HepG2 (cell line): ENCODE measurements around the gene DPAGT1. TPM values are rescaled to one million over a fixed set of nuclear protein-coding genes. Genes with fewer than 3 reads are reported as not detected.

ENCODE experiments used
- ATAC-seq: fragments of 200-7000 bp; cut with Tn5 transposase; 3 replicates; pipeline ENCODE4 v1.9.1; 2020; ENCODE audit warnings: mild to moderate bottlenecking, moderate library complexity
- BruUV-seq: library from RNA; stranded (reverse); fragments of 400-500 nt; replicated peaks from 2 replicates; lab custom pipeline; 2021; lab: Mats Ljungman, UMichigan
- CTCF ChIA-PET: fragments of 300-600 bp; formaldehyde crosslinking; extraction: SDS; loops from one replicate; lab custom pipeline; 2021; ENCODE audit warnings: low total read pairs, inconsistent platforms, low intra/inter-chr PET ratio; lab: Yijun Ruan, JAX
- POLR2A ChIA-PET: fragments of 350-600 bp; sonication (Branson Sonifier 250); formaldehyde crosslinking; loops from one replicate; lab custom pipeline; 2020; ENCODE audit warnings: antibody characterized with exemption, inconsistent platforms; lab: Yijun Ruan, JAX
- DNase-seq: peaks from one replicate; pipeline ENCODE4 v3.0.0-alpha.2; 2015; ENCODE audit warnings: low spot score
- FAIRE-seq: peaks from 3 replicates; lab custom pipeline; 2011; peaks lifted over from hg19 to GRCh38; lab: Jason Lieb, UNC
- H2AFZ ChIP-seq: one replicate; pipeline ENCODE4 v1.6.1; 2011; ENCODE audit warnings: low read length, inconsistent platforms
- H3K27ac ChIP-seq: fragments of 300-600 bp; 3 replicates; pipeline ENCODE4 v1.8.0; 2011; ENCODE audit warnings: mixed run types, mild to moderate bottlenecking, mixed read lengths, low read length, inconsistent platforms; ENCODE audit not compliant: insufficient read depth; ENCODE audit errors: extremely low read length
- H3K27me3 ChIP-seq, 2 experiments: fragments of 200-600 bp in 1 of 2; 2 replicates in 1 of 2; 3 replicates in 1 of 2; pipeline versions ENCODE4 v1.6.0 to v1.8.0; 2011; ENCODE audit warnings: low read length in 2 of 2, mild to moderate bottlenecking in 2 of 2, moderate library complexity in 2 of 2, inconsistent platforms in 1 of 2; ENCODE audit not compliant: insufficient read depth in 2 of 2, control insufficient read depth in 1 of 2
- H3K36me3 ChIP-seq, 2 experiments: fragments of 200-600 bp in 1 of 2; replicated peaks in 1 of 2; 2 replicates in 1 of 2; 3 replicates in 1 of 2; pipeline versions ENCODE4 v1.5.1 to v1.8.0; 2011; ENCODE audit warnings: low read length in 2 of 2, inconsistent platforms in 1 of 2; ENCODE audit not compliant: insufficient read depth in 2 of 2, control insufficient read depth in 1 of 2
- H3K4me1 ChIP-seq: 2 replicates; pipeline ENCODE4 v1.5.1; 2012; ENCODE audit warnings: low read length, inconsistent platforms; ENCODE audit not compliant: insufficient read depth
- H3K4me2 ChIP-seq: 2 replicates; pipeline ENCODE4 v1.6.0; 2011; ENCODE audit warnings: low read depth, low read length, inconsistent platforms
- H3K4me3 ChIP-seq, 3 experiments: fragments of 200-600 bp in 1 of 3; sonication (generic), shearing (Covaris generic) in 1 of 3; replicated peaks in 1 of 3; 2 replicates each; pipeline ENCODE4 v1.5.1; 2011 to 2016; ENCODE audit warnings: low read length in 3 of 3, inconsistent platforms in 2 of 3, low read depth in 2 of 3, mild to moderate bottlenecking in 2 of 3, control low read depth in 1 of 3, mixed read lengths in 1 of 3; ENCODE audit not compliant: insufficient read depth in 1 of 3
- H3K79me2 ChIP-seq: one replicate; pipeline ENCODE4 v1.6.1; 2011; ENCODE audit warnings: low read length, inconsistent platforms; ENCODE audit not compliant: insufficient read depth
- H3K9ac ChIP-seq: 2 replicates; pipeline ENCODE4 v1.6.0; 2011; ENCODE audit warnings: mild to moderate bottlenecking, low read depth, low read length, inconsistent platforms; ENCODE audit not compliant: insufficient read depth
- H3K9me3 ChIP-seq: 2 replicates; pipeline ENCODE4 v1.5.1; 2012; ENCODE audit warnings: mild to moderate bottlenecking, low read length
- H4K20me1 ChIP-seq: 2 replicates; pipeline ENCODE4 v1.6.0; 2011; ENCODE audit warnings: inconsistent platforms, mild to moderate bottlenecking, low read length, moderate library complexity; ENCODE audit not compliant: insufficient read depth
- CBX5 ChIP-seq: sonication (generic); formaldehyde crosslinking; IDR thresholded peaks from 2 replicates; pipeline ENCODE4 v1.4.0; 2020; ENCODE audit warnings: missing genetic modification reagents, borderline replicate concordance
- CCDC6 ChIP-seq: sonication (generic); formaldehyde crosslinking; IDR thresholded peaks from 2 replicates; pipeline ENCODE4 v1.8.1; 2022; ENCODE audit warnings: mild to moderate bottlenecking, missing genetic modification reagents, moderate library complexity
- CEBPG ChIP-seq: IDR thresholded peaks from 2 replicates; pipeline ENCODE4 v1.6.1; 2016
- FOXA3 ChIP-seq: IDR thresholded peaks from 2 replicates; pipeline ENCODE4 v1.6.1; 2016; ENCODE audit warnings: missing genetic modification reagents, missing compliant biosample characterization
- IRF2 ChIP-seq: IDR thresholded peaks from 2 replicates; pipeline ENCODE4 v1.6.1; 2018; ENCODE audit warnings: missing genetic modification reagents, missing compliant biosample characterization
- KAT7 ChIP-seq: IDR thresholded peaks from 2 replicates; pipeline ENCODE4 v1.6.1; 2018; ENCODE audit warnings: borderline replicate concordance, missing compliant biosample characterization
- NCOA2 ChIP-seq: sonication (generic); formaldehyde crosslinking; IDR thresholded peaks from 2 replicates; pipeline ENCODE4 v1.8.0; 2022; ENCODE audit warnings: inconsistent platforms
- SALL1 ChIP-seq: sonication (generic); formaldehyde crosslinking; IDR thresholded peaks from 2 replicates; pipeline ENCODE4 v1.8.0; 2022; ENCODE audit warnings: mild to moderate bottlenecking, missing genetic modification reagents
- SIX1 ChIP-seq: sonication (generic); formaldehyde crosslinking; IDR thresholded peaks from 2 replicates; pipeline ENCODE4 v1.4.0; 2020; ENCODE audit warnings: missing genetic modification reagents, borderline replicate concordance
- THRA ChIP-seq: sonication (generic); formaldehyde crosslinking; IDR thresholded peaks from 2 replicates; pipeline ENCODE4 v1.4.0; 2020; ENCODE audit warnings: missing genetic modification reagents, borderline replicate concordance
- XRCC5 ChIP-seq: fragments of 200-400 bp; formaldehyde crosslinking; optimal IDR thresholded peaks from 2 replicates; pipeline ENCODE3; 2017; ENCODE audit warnings: mild to moderate bottlenecking, low read length
- ZNF563 ChIP-seq: sonication (generic); formaldehyde crosslinking; IDR thresholded peaks from 2 replicates; pipeline ENCODE4 v1.8.0; 2022; ENCODE audit warnings: mild to moderate bottlenecking, moderate library complexity, missing genetic modification reagents
- ZNF614 ChIP-seq: IDR thresholded peaks from 2 replicates; pipeline ENCODE4 v1.6.1; 2018; ENCODE audit warnings: missing biosample characterization, missing genetic modification reagents, inconsistent platforms, borderline replicate concordance
- ZNF616 ChIP-seq: sonication (generic); formaldehyde crosslinking; IDR thresholded peaks from 2 replicates; pipeline ENCODE4 v1.5.0; 2020; ENCODE audit warnings: low read depth, mild to moderate bottlenecking, missing genetic modification reagents
- ZNF746 ChIP-seq: sonication (generic); formaldehyde crosslinking; IDR thresholded peaks from 2 replicates; pipeline ENCODE4 v1.8.0; 2022; ENCODE audit warnings: mild to moderate bottlenecking, missing genetic modification reagents
- WGBS: methylation state at CpG from one replicate; pipeline ENCODE4 v1.1.6; 2017; ENCODE audit warnings: low lambda C conversion rate; 5-methylcytosine and 5-hydroxymethylcytosine counted together
- in situ Hi-C: cut with HindIII; loops from 2 replicates; pipeline ENCODE4 v1.10.0; 2017; ENCODE audit warnings: low pct_unique_long_range_greater_than_20kb; ENCODE audit not compliant: extremely low pct_ligation_motif_present
- intact Hi-C: fragments of 100-400 bp; cut with micrococcal nuclease; formaldehyde crosslinking; loops from one replicate; pipeline ENCODE4 v1.10.0; 2022; ENCODE audit not compliant: unreplicated experiment
- polyA plus RNA-seq, 8 experiments: library from polyadenylated mRNA; depleted of rRNA in 3 of 8; stranded (reverse) in 7 of 8; unstranded in 1 of 8; fragments of >200 nt; fragmentation: Illumina TruSeq in 4 of 8; extraction: Trizol in 4 of 8; gene quantifications; 2 replicates each; pipeline versions ENCODE4 v1.2.1 to v1.2.3, GENCODE V29; 2011 to 2016; ENCODE audit warnings: low read depth in 4 of 8, missing spikeins in 1 of 8, mixed read lengths in 1 of 8; ENCODE audit not compliant: insufficient read depth in 1 of 8
- total RNA-seq, 5 experiments: library from RNA; depleted of rRNA; stranded (reverse); fragments of >200 nt; fragmentation: Illumina TruSeq; extraction: Trizol; gene quantifications; 2 replicates each; pipeline ENCODE4 v1.2.3, GENCODE V29; 2016; ENCODE audit warnings: low read depth in 1 of 5
- TF ChIP-seq, protein P1 (sequence below): sonication (generic); formaldehyde crosslinking; IDR thresholded peaks from 2 replicates; pipeline ENCODE4; 2020; ENCODE audit warnings: missing genetic modification reagents, mild to moderate bottlenecking, borderline replicate concordance
- TF ChIP-seq, protein P2 (sequence below): IDR thresholded peaks from 2 replicates; pipeline ENCODE4 v1.6.1; 2016

DPAGT1 gene
- total and polyA plus RNA-seq, 2 of the 13 experiments (the other 11 are each of a cell fraction or from before 2014, with no cell fraction given) = 37.6 to 70.7 TPM

GRCh38 chr11:119067371-119068222, 34.1 kb downstream of the DPAGT1 start, which contains the start of gene VPS11:
VPS11 (plus strand) TSS chr11:119067818; CDS start chr11:119067824, 6 bp downstream.
- H3K27ac ChIP-seq = peak within 1 kb of the TSS; percentile 83
- peaks cover 25% of the 10 kb centered on the region for H3K4me1 ChIP-seq
- H3K4me2 ChIP-seq = peak within 1 kb of the TSS; percentile 98
- WGBS = 1% methylated on average over 41 of the region's 49 CpGs
- FAIRE-seq (peak; percentile 82), ATAC-seq (peak; percentile 98), DNase-seq (peak; percentile 92)
- intact Hi-C loops (loop anchor here (1.0 kb wide), 1 partner anchor 10 kb away; the partner anchor contains the start of gene HYOU1), in situ Hi-C loops (no loop called here)
- ChIA-PET POLR2A (interaction anchor here (0.6 to 3.4 kb wide), 31 partner anchors 10 to 855 kb away, joined by 3 to 90 read pairs (median 6); partner anchors contain the start of genes C2CD2L, CBL, DDX6 and DPAGT1), CTCF (interaction anchor here (0.7 kb wide), 1 partner anchor 28 kb away, joined by 3 read pairs; a partner anchor contains a TSS)
- H3K9ac ChIP-seq = peak within 1 kb of the TSS; percentile 95
- no peaks in the 10 kb centered on the region for H4K20me1 ChIP-seq
- no peaks in the 10 kb centered on the region; a peak in 1 of 5 replicates for H3K27me3 ChIP-seq
- peak within 1 kb of the TSS; percentile 92 for H2AFZ ChIP-seq
- peaks cover 9 to 26% of the 10 kb centered on the region in 2 experiments; a peak in 4 of 5 replicates for H3K36me3 ChIP-seq
- peak within 1 kb of the TSS; percentile 97 to 98 (median 97) for H3K4me3 ChIP-seq
- no peaks in the 10 kb centered on the region for H3K9me3 ChIP-seq
- no TSS peak for BruUV-seq
- H3K79me2 ChIP-seq = peaks cover 16% of the 10 kb centered on the region
- peak; percentile 76 for TF ChIP-seq XRCC5
- peak; percentile 82; the same call in 1 of the 2 replicates for TF ChIP-seq ZNF614
- TF ChIP-seq ZNF563 = 0 out of 2 replicates have a peak, but pooled peaks have one; percentile 29
- TF ChIP-seq, protein P1, sequence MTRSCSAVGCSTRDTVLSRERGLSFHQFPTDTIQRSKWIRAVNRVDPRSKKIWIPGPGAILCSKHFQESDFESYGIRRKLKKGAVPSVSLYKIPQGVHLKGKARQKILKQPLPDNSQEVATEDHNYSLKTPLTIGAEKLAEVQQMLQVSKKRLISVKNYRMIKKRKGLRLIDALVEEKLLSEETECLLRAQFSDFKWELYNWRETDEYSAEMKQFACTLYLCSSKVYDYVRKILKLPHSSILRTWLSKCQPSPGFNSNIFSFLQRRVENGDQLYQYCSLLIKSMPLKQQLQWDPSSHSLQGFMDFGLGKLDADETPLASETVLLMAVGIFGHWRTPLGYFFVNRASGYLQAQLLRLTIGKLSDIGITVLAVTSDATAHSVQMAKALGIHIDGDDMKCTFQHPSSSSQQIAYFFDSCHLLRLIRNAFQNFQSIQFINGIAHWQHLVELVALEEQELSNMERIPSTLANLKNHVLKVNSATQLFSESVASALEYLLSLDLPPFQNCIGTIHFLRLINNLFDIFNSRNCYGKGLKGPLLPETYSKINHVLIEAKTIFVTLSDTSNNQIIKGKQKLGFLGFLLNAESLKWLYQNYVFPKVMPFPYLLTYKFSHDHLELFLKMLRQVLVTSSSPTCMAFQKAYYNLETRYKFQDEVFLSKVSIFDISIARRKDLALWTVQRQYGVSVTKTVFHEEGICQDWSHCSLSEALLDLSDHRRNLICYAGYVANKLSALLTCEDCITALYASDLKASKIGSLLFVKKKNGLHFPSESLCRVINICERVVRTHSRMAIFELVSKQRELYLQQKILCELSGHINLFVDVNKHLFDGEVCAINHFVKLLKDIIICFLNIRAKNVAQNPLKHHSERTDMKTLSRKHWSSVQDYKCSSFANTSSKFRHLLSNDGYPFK (CRISPR knock-in tag) = peak; percentile 88
- peak; percentile 50; the same call in 1 of the 2 replicates for TF ChIP-seq THRA (CRISPR knock-in tag)
- TF ChIP-seq KAT7 = 0 out of 2 replicates have a peak, but pooled peaks have one; percentile 57
- peak; percentile 51 for TF ChIP-seq FOXA3 (CRISPR knock-in tag)
- TF ChIP-seq CBX5 (CRISPR knock-in tag) = peak; percentile 86
- peak; percentile 67; the same call in 1 of the 2 replicates for TF ChIP-seq SALL1 (CRISPR knock-in tag)
- peak; percentile 83 for TF ChIP-seq IRF2 (CRISPR knock-in tag)
- TF ChIP-seq ZNF616 (CRISPR knock-in tag) = no peak
- TF ChIP-seq CEBPG (CRISPR knock-in tag) = peak; percentile 27; the same call in 1 of the 2 replicates
- TF ChIP-seq, protein P2, sequence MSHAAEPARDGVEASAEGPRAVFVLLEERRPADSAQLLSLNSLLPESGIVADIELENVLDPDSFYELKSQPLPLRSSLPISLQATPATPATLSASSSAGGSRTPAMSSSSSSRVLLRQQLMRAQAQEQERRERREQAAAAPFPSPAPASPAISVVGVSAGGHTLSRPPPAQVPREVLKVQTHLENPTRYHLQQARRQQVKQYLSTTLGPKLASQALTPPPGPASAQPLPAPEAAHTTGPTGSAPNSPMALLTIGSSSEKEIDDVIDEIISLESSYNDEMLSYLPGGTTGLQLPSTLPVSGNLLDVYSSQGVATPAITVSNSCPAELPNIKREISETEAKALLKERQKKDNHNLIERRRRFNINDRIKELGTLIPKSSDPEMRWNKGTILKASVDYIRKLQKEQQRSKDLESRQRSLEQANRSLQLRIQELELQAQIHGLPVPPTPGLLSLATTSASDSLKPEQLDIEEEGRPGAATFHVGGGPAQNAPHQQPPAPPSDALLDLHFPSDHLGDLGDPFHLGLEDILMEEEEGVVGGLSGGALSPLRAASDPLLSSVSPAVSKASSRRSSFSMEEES (CRISPR knock-in tag) = peak; percentile 95
- no peak for TF ChIP-seq ZNF746 (CRISPR knock-in tag)
- peak; percentile 61 for TF ChIP-seq NCOA2
- TF ChIP-seq SIX1 (CRISPR knock-in tag) = 0 out of 2 replicates have a peak, but pooled peaks have one; percentile 40
- TF ChIP-seq CCDC6 (CRISPR knock-in tag) = no peak
